Measurements from ENCODE around the gene KRT14.
"Not testable (repeated sequence)": the region's sequence is repeated elsewhere in the genome, so short reads cannot be mapped to it uniquely, and the experiment has no call there.

Gene KRT14

GRCh38 chr17:41544491-41544892 lies 42.2 kb downstream of the KRT14 start:
- DNase-seq, result peak; percentile 93

- not testable (repeated sequence) for DNase-seq
Measured at GRCh38 chr17:41542786-41543185, 43.9 kb downstream of the KRT14 start.

GRCh38 chr17:41542357-41542756 lies 44.3 kb downstream of the KRT14 start:
- DNase-seq, result no peak

GRCh38 chr17:41540921-41541625 lies 45.6 kb downstream of the KRT14 start:
- peak; percentile 86 for DNase-seq

GRCh38 chr17:41539979-41540701 lies 46.6 kb downstream of the KRT14 start:
- DNase-seq, result peak; percentile 78

- peak; percentile 85 for DNase-seq
Measured at GRCh38 chr17:41539071-41539492, 47.6 kb downstream of the KRT14 start.

GRCh38 chr17:41538565-41538991 lies 48.1 kb downstream of the KRT14 start:
- peak; percentile 94 for DNase-seq

GRCh38 chr17:41537990-41538389 lies 48.7 kb downstream of the KRT14 start:
- no peak for DNase-seq

GRCh38 chr17:41537614-41537954 lies 49.1 kb downstream of the KRT14 start:
- DNase-seq, result no peak

- no peak for DNase-seq
Measured at GRCh38 chr17:41536741-41537613, 49.7 kb downstream of the KRT14 start.

GRCh38 chr17:41535764-41536481 lies 50.8 kb downstream of the KRT14 start:
- DNase-seq, result peak; percentile 75

- no peak for DNase-seq
Measured at GRCh38 chr17:41534899-41535546, 51.7 kb downstream of the KRT14 start.

- no peak for DNase-seq
Measured at GRCh38 chr17:41533613-41534012, 53.1 kb downstream of the KRT14 start.

GRCh38 chr17:41532947-41533570 lies 53.6 kb downstream of the KRT14 start:
- peak; percentile 33 for DNase-seq
